Brain microvascular endothelial cell (primary cell): ENCODE data around the gene ANKMY1.
"Not testable (repeated sequence)": the region's sequence is repeated elsewhere in the genome, so short reads cannot be mapped to it uniquely, and the experiment has no call there.

Experiments
- DNase-seq: peaks from one replicate; pipeline ENCODE4 v3.0.0-alpha.2; 2020
- H3K27ac ChIP-seq: fragments of 250-450 bp; sonication (Bioruptor Pico); 2 replicates; pipeline ENCODE4 v1.5.1; 2020; ENCODE audit warnings: mild to moderate bottlenecking, moderate library complexity
- H3K27me3 ChIP-seq: fragments of 250-450 bp; sonication (Bioruptor Pico); replicated peaks from 2 replicates; pipeline ENCODE4 v1.5.1; 2020; ENCODE audit warnings: mild to moderate bottlenecking
- H3K36me3 ChIP-seq: fragments of 250-450 bp; sonication (Bioruptor Pico); replicated peaks from 2 replicates; pipeline ENCODE4 v1.5.1; 2020; ENCODE audit warnings: mild to moderate bottlenecking
- H3K4me3 ChIP-seq: 2 replicates; pipeline ENCODE4 v1.5.1; 2011; ENCODE audit warnings: low read depth, mild to moderate bottlenecking, control low read depth, low read length, moderate library complexity
- CTCF ChIP-seq: IDR thresholded peaks from 2 replicates; pipeline ENCODE4 v1.5.1; 2011; ENCODE audit warnings: low read depth, mild to moderate bottlenecking, moderate library complexity, low read length, control low read depth, inconsistent platforms; ENCODE audit errors: missing control alignments
- in situ Hi-C: cut with HindIII; loops from 2 replicates; pipeline ENCODE4 v1.10.0; 2017; ENCODE audit warnings: low sequenced_read_pairs, low pct_ligation_motif_present

ANKMY1 gene

GRCh38 chr2:240524963-240525718, 32.6 kb downstream of the ANKMY1 start:
- Histone ChIP-seq H3K27me3 (no peaks in the 10 kb centered on the region), H3K4me3 (no peak overlapping the region), H3K27ac (no peak overlapping the region), H3K36me3 (no peaks in the 10 kb centered on the region)
- in situ Hi-C loops, result no loop called here
- DNase-seq, result no peak
- no peak for TF ChIP-seq CTCF

DNA sequence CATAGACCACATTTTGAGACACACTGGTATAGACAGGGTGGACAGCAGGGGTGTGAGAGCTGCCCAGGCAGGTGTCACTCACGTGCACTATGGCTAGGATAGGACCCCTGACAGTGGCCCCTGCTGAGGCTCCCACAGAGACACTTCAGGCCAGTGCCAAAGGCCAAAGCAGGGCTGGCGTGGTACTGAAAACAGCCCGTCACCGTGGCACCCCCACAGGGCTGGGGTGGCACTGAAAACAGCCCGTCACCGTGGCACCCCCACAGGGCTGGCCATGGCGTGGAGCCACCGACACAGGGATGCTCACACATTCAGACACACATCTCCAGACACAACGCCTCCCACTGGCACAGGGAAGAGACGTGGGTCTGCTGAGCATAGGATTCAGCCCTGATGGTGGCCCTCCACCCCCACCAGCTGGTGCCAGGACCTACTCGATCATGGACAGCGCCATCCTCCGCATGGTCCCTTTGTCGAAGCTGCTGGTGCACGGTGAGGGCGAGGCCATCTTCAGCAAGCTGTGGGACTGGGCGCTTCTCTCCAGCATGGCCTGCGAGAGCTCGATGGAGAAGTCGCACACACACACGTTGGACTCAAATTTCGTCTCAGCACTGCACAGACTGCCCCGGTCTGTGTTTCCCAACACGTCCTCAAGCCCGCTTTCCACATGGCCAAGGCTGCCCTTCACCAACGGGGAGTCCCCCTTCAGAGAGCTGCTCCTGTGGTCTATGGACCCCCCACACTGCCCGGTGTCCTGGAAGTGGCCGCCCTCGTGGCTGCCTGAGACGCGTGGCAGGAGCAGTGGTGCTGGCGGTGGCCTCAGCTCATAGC, 34.1 kb downstream of the ANKMY1 start:
- Histone ChIP-seq H3K27ac (no peak overlapping the region), H3K27me3 (no peaks in the 10 kb centered on the region), H3K4me3 (no peak overlapping the region), H3K36me3 (no peaks in the 10 kb centered on the region)
- TF ChIP-seq CTCF, result no peak
- DNase-seq, result no peak
- in situ Hi-C loops, result no loop called here

- no peak for DNase-seq
- Histone ChIP-seq H3K27ac (no peak overlapping the region), H3K4me3 (no peak overlapping the region), H3K36me3 (no peaks in the 10 kb centered on the region), H3K27me3 (no peaks in the 10 kb centered on the region)
- TF ChIP-seq CTCF, result no peak
- in situ Hi-C loops, result no loop called here
Observed at GRCh38 chr2:240522406-240522805, 35.4 kb downstream of the ANKMY1 start.

GRCh38 chr2:240521885-240522284, 35.9 kb downstream of the ANKMY1 start:
- H3K27me3 ChIP-seq, H3K27ac ChIP-seq, DNase-seq, H3K36me3 ChIP-seq, H3K4me3 ChIP-seq, in situ Hi-C loops: not testable (repeated sequence)

DNA sequence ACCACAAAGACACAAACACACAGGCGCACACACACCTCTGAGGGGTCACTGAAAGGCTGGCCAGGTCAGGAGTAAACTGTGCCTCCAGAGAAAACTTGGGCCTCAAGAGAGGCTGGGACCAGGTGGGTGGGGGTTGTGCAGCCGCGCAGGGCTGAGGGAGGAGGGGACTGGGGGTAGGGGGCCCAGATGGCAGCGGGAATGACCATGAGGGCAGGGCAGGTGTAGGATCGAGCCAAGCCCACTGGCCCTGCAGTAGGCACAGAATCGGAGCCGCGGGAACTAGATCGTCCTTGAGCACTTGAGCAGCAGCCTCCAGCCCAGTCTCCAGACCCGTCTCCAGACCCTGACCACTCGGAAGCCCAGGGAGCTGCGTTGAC, 36.8 kb downstream of the ANKMY1 start:
- Histone ChIP-seq H3K36me3 (no peaks in the 10 kb centered on the region), H3K27ac (no peak overlapping the region), H3K27me3 (no peaks in the 10 kb centered on the region), H3K4me3 (no peak overlapping the region)
- DNase-seq, result no peak
- in situ Hi-C loops, result no loop called here
- TF ChIP-seq CTCF, result no peak

GRCh38 chr2:240520130-240520973, 37.4 kb downstream of the ANKMY1 start:
- Histone ChIP-seq H3K27me3 (no peaks in the 10 kb centered on the region), H3K27ac (no peak overlapping the region), H3K4me3 (no peak overlapping the region), H3K36me3 (no peaks in the 10 kb centered on the region)
- DNase-seq, result no peak
- in situ Hi-C loops, result no loop called here
- TF ChIP-seq CTCF, result no peak
